CD4-positive, CD25-positive, alpha-beta regulatory T cell (primary cell): Measurements from ENCODE around the gene SECISBP2. TPM values are rescaled to one million over a fixed set of nuclear protein-coding genes. Genes with fewer than 3 reads are reported as not detected.
"Not testable (repeated sequence)": the region's sequence is repeated elsewhere in the genome, so short reads cannot be mapped to it uniquely, and the experiment has no call there.

ENCODE experiments used
- ATAC-seq, 2 donors: fragments of 150-1000 bp; cut with Tn5 transposase; one replicate each; pipeline ENCODE4 v1.10.0; 2021; ENCODE audit warnings: low read depth in 2 of 2, moderate number of reproducible peaks in 2 of 2, moderate library complexity in 1 of 2
- DNase-seq, 3 donors: peaks; one replicate each; pipeline versions ENCODE4 v3.0.0 to v3.0.0-alpha.2; 2012 to 2022; ENCODE audit warnings: mixed read lengths in 1 of 3
- H3K27ac ChIP-seq: one replicate; pipeline ENCODE4 v1.7.0; 2013; ENCODE audit warnings: mild to moderate bottlenecking, low read length; ENCODE audit not compliant: insufficient read depth, poor library complexity, severe bottlenecking
- H3K27me3 ChIP-seq: one replicate; pipeline ENCODE4 v1.7.0; 2013; ENCODE audit warnings: low read length; ENCODE audit not compliant: control insufficient read depth, insufficient read depth
- H3K36me3 ChIP-seq: one replicate; pipeline ENCODE4 v1.7.0; 2013; ENCODE audit warnings: mild to moderate bottlenecking, low read length, moderate library complexity; ENCODE audit not compliant: control insufficient read depth, insufficient read depth
- H3K4me1 ChIP-seq: 2 replicates; pipeline ENCODE4 v1.7.0; 2013; ENCODE audit warnings: mild to moderate bottlenecking, low read length; ENCODE audit not compliant: insufficient read depth, control insufficient read depth, poor library complexity, severe bottlenecking
- H3K4me3 ChIP-seq: one replicate; pipeline ENCODE4 v1.7.0; 2013; ENCODE audit warnings: low read depth, mild to moderate bottlenecking, low read length, moderate library complexity
- H3K9me3 ChIP-seq, 2 experiments: 1 replicate in 1 of 2; 2 replicates in 1 of 2; pipeline ENCODE4 v1.7.0; 2013; ENCODE audit warnings: low read length in 2 of 2, mild to moderate bottlenecking in 1 of 2, moderate library complexity in 1 of 2; ENCODE audit not compliant: control insufficient read depth in 2 of 2
- H3K27ac Mint-ChIP-seq, 3 donors: one replicate each; pipeline ENCODE4 v1.8.0; 2020 to 2022; ENCODE audit warnings: mild to moderate bottlenecking in 3 of 3, mixed read lengths in 3 of 3, moderate library complexity in 2 of 3
- H3K27me3 Mint-ChIP-seq: one replicate; pipeline ENCODE4 v1.8.0; 2022; ENCODE audit warnings: mild to moderate bottlenecking, mixed read lengths
- H3K36me3 Mint-ChIP-seq: one replicate; pipeline ENCODE4 v1.8.0; 2020; ENCODE audit warnings: mixed read lengths
- H3K4me1 Mint-ChIP-seq, 4 donors: one replicate each; pipeline ENCODE4 v1.8.0; 2020 to 2022; ENCODE audit warnings: mixed read lengths in 4 of 4, mild to moderate bottlenecking in 1 of 4
- H3K4me3 Mint-ChIP-seq, 4 donors: one replicate each; pipeline ENCODE4 v1.8.0; 2020 to 2022; ENCODE audit warnings: mild to moderate bottlenecking in 4 of 4, mixed read lengths in 4 of 4, moderate library complexity in 3 of 4
- H3K9me3 Mint-ChIP-seq, 7 donors: one replicate each; pipeline ENCODE4 v1.8.0; 2020 to 2022; ENCODE audit warnings: mixed read lengths in 7 of 7, mild to moderate bottlenecking in 3 of 7, moderate library complexity in 2 of 7
- polyA plus RNA-seq, 4 donors: library from polyadenylated mRNA; unstranded; fragments of 300-500 nt; fragmentation: Illumina TruSeq; gene quantifications; one replicate each; pipeline ENCODE4 v1.2.3, GENCODE V29; 2021
- total RNA-seq: library from RNA; stranded (reverse); gene quantifications from one replicate; pipeline ENCODE4 v1.2.3, GENCODE V29; 2022

SECISBP2 gene
- total and polyA plus RNA-seq, 5 donors from 2014 or later = 19.2 to 129 (median 26.6) TPM

- Histone ChIP-seq H3K36me3 (peaks cover 94% of the 10 kb centered on the region), H3K27me3 (no peaks in the 10 kb centered on the region), H3K27ac (no peak overlapping the region), H3K4me1 (no peaks in the 10 kb centered on the region), H3K4me3 (no peak overlapping the region), H3K9me3 (peaks cover 2 to 4% of the 10 kb centered on the region in 2 experiments)
- H3K9me3 Mint-ChIP-seq = peaks cover 0 to 2% (median 0%) of the 10 kb centered on the region in 7 donors
- H3K36me3 Mint-ChIP-seq = peaks cover 73% of the 10 kb centered on the region
- peaks cover 24 to 39% (median 32%) of the 10 kb centered on the region in 4 donors for H3K4me1 Mint-ChIP-seq
- no peak overlapping the region for H3K4me3 Mint-ChIP-seq
- DNase-seq (no peak), ATAC-seq (no peak)
- H3K27ac Mint-ChIP-seq = peak overlapping the region in 1 of 3 donors; percentile 68
- H3K27me3 Mint-ChIP-seq = no peaks in the 10 kb centered on the region
These were observed 24.6 kb downstream of the SECISBP2 start for GRCh38 chr9:89342948-89343347.

- H3K27me3 Mint-ChIP-seq, H3K27ac ChIP-seq, H3K27me3 ChIP-seq, H3K9me3 ChIP-seq, H3K9me3 Mint-ChIP-seq, H3K4me1 ChIP-seq, H3K4me3 ChIP-seq: not testable (repeated sequence)
- peak in 2 of 3 donors; percentile 26 to 57 for DNase-seq
- Mint-ChIP-seq H3K36me3 (peaks cover 74% of the 10 kb centered on the region), H3K4me3 (peak overlapping the region in 1 of 4 donors; percentile 2), H3K4me1 (peaks cover 16 to 35% (median 30%) of the 10 kb centered on the region in 4 donors), H3K27ac (peak overlapping the region; percentile 12 to 77 (median 52))
- peak; percentile 28 for ATAC-seq
- peaks cover 96% of the 10 kb centered on the region for H3K36me3 ChIP-seq
These were observed 25.5 kb downstream of the SECISBP2 start for GRCh38 chr9:89343812-89344211.

- no peaks in the 10 kb centered on the region for H3K27me3 ChIP-seq
- Mint-ChIP-seq H3K27ac (no peak overlapping the region), H3K4me3 (no peak overlapping the region), H3K9me3 (peaks cover 0 to 2% (median 0%) of the 10 kb centered on the region in 7 donors), H3K27me3 (no peaks in the 10 kb centered on the region), H3K4me1 (peaks cover 15 to 34% (median 25%) of the 10 kb centered on the region in 4 donors), H3K36me3 (peaks cover 83% of the 10 kb centered on the region)
- no peaks in the 10 kb centered on the region for H3K4me1 ChIP-seq
- H3K4me3 ChIP-seq = no peak overlapping the region
- H3K9me3 ChIP-seq = peaks cover 2 to 4% of the 10 kb centered on the region in 2 experiments
- peaks cover 97% of the 10 kb centered on the region for H3K36me3 ChIP-seq
- no peak for ATAC-seq
- DNase-seq = no peak
- no peak overlapping the region for H3K27ac ChIP-seq
These were observed 27.2 kb downstream of the SECISBP2 start for GRCh38 chr9:89345476-89345875.

- H3K27ac ChIP-seq = no peak overlapping the region
- H3K36me3 ChIP-seq = peaks cover 97% of the 10 kb centered on the region
- no peak overlapping the region for H3K4me3 Mint-ChIP-seq
- H3K4me1 ChIP-seq = peaks cover 4% of the 10 kb centered on the region
- DNase-seq (no peak), ATAC-seq (no peak)
- peaks cover 0 to 2% (median 0%) of the 10 kb centered on the region in 7 donors for H3K9me3 Mint-ChIP-seq
- no peak overlapping the region for H3K27ac Mint-ChIP-seq
- no peaks in the 10 kb centered on the region for H3K27me3 Mint-ChIP-seq
- H3K9me3 ChIP-seq = peaks cover 2 to 4% of the 10 kb centered on the region in 2 experiments
- no peaks in the 10 kb centered on the region for H3K27me3 ChIP-seq
- peaks cover 10 to 37% (median 32%) of the 10 kb centered on the region in 4 donors for H3K4me1 Mint-ChIP-seq
- H3K4me3 ChIP-seq = no peak overlapping the region
- peaks cover 87% of the 10 kb centered on the region for H3K36me3 Mint-ChIP-seq
These were observed 28.4 kb downstream of the SECISBP2 start for GRCh38 chr9:89346696-89347095.

GRCh38 chr9:89347651-89348050, 29.4 kb downstream of the SECISBP2 start:
- Histone ChIP-seq H3K9me3 (peaks cover 2 to 4% of the 10 kb centered on the region in 2 experiments), H3K4me3 (no peak overlapping the region), H3K27ac (no peak overlapping the region), H3K27me3 (no peaks in the 10 kb centered on the region), H3K4me1 (peaks cover 14% of the 10 kb centered on the region), H3K36me3 (peaks cover 96% of the 10 kb centered on the region)
- Mint-ChIP-seq H3K27ac (no peak overlapping the region), H3K9me3 (peaks cover 0 to 2% (median 0%) of the 10 kb centered on the region in 7 donors), H3K4me3 (no peak overlapping the region), H3K4me1 (peaks cover 12 to 42% (median 33%) of the 10 kb centered on the region in 4 donors), H3K27me3 (no peaks in the 10 kb centered on the region), H3K36me3 (peaks cover 87% of the 10 kb centered on the region)
- DNase-seq (no peak), ATAC-seq (no peak)

GRCh38 chr9:89349607-89350006, 31.3 kb downstream of the SECISBP2 start:
- Histone ChIP-seq H3K9me3 (peaks cover 0 to 4% of the 10 kb centered on the region in 2 experiments), H3K36me3 (peaks cover 96% of the 10 kb centered on the region), H3K4me1 (peaks cover 19% of the 10 kb centered on the region), H3K27ac (no peak overlapping the region), H3K4me3 (no peak overlapping the region), H3K27me3 (no peaks in the 10 kb centered on the region)
- ATAC-seq (no peak), DNase-seq (no peak)
- Mint-ChIP-seq H3K36me3 (peaks cover 79% of the 10 kb centered on the region), H3K4me3 (no peak overlapping the region), H3K9me3 (no peaks in the 10 kb centered on the region), H3K4me1 (peaks cover 6 to 39% (median 24%) of the 10 kb centered on the region in 4 donors), H3K27ac (no peak overlapping the region), H3K27me3 (no peaks in the 10 kb centered on the region)

- H3K4me1 ChIP-seq = peaks cover 19% of the 10 kb centered on the region
- H3K9me3 ChIP-seq = no peaks in the 10 kb centered on the region
- Mint-ChIP-seq H3K27me3 (no peaks in the 10 kb centered on the region), H3K36me3 (peaks cover 70% of the 10 kb centered on the region), H3K27ac (peak overlapping the region in 1 of 3 donors; percentile 56), H3K9me3 (no peaks in the 10 kb centered on the region), H3K4me1 (peaks cover 5 to 34% (median 22%) of the 10 kb centered on the region in 4 donors), H3K4me3 (no peak overlapping the region)
- no peak overlapping the region for H3K27ac ChIP-seq
- no peaks in the 10 kb centered on the region for H3K27me3 ChIP-seq
- peaks cover 96% of the 10 kb centered on the region for H3K36me3 ChIP-seq
- no peak overlapping the region for H3K4me3 ChIP-seq
- ATAC-seq (no peak), DNase-seq (no peak)
These were observed 32.8 kb downstream of the SECISBP2 start for GRCh38 chr9:89350988-89351557.
